ENCODE measurements around the gene TGM5.
"Not testable (repeated sequence)": the region's sequence is repeated elsewhere in the genome, so short reads cannot be mapped to it uniquely, and the experiment has no call there.

The TGM5 gene

DNA sequence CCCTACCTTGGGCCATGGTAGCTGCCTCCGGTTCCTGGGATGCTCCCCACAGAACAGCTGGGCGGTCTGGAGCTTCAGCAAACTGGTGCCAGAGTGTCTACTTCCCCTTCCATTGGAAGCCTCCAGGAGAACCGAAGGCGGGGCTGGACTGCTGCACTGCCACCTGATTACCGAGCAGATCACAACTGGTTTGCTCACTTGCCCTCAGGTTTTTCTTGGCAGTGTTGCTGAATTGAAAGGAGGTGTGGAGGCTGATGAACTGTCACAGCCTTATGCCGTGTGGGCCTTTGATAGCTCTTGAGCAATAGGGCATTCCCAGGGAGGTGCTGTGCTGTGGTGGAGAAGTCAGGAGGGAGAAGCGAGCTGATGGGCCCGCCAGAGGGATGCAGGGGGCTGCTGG lies at the start of gene TGM5:
TGM5 (minus strand) TSS at position 95 of the 400 bp plus-strand sequence; CDS start at position 16, 79 bp downstream.
- DNase-seq (ENCODE audit: low read depth) = no peak

DNA sequence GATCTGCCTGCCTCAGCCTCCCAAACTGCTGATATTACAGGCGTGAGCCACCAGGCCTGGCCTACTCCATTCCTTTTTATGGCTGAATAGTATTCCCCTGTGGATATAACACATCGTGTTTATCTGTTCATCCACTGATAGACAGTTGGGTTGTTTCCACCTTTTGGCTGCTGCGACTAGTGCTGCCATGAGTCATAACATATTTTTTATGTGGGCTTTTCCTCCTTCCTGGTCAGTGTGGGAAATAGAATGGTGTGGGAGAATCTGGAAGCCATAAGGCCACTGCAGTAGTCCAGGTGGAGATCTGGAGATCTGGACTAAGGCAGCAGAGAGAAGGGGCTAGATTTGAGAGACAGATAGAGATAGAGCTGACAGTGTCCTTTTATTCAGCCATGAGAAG lies 47.4 kb upstream of the TGM5 start:
- no peak for DNase-seq (ENCODE audit: low read depth)

DNA sequence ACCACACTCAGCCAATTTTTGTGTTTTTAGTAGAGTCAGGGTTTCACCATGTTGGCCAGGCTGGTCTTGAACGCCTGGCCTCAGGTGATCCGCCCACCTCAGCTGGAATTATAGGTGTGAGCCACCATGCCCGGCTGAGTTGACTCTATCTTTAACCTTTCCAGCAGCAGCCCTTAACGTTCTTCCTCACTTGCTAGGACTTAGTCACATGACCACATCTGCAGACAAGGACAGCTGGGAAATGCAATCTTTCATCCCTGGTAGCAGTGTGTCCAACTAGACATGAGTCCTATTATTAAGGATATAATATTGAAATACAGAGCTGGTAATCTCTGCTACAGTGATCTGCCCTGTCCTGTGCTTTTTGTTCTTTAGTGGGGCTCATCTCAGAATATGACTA lies 45.6 kb upstream of the TGM5 start:
- no peak for DNase-seq (ENCODE audit: low read depth)

DNA sequence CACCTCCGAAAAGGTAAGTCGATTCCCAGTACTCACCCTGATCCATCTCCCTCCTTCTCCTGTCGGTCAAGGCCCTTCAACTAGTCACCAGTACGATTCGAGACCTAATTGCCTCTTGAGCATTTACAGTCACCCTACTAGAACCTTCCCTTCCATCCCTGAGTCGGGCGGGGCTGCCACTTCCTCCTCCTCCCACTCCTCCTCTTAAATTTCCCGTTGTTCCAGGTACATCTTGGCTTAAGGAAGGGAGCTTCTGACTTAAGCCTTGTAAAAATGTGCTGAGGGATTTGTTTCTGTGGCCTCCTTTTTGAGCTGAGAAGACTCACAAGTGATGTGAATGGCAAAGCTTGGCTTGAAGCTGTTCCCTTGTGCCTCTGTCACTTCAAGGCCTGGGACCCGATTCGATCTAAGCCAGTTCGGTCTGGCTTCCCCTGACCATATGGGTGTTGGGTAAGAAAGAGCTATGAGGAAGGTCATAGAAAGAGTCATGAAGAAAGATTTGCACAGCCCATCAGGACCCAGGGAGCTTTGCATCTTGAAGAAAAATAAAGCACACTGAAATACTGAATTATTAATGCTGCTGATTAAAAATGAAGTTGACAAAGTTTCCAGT lies 35.6 kb upstream of the TGM5 start, which contains the start of gene TGM7:
TGM7 (minus strand) TSS at position 51 of the 613 bp plus-strand sequence.
- no peak for DNase-seq (ENCODE audit: low read depth)

DNA sequence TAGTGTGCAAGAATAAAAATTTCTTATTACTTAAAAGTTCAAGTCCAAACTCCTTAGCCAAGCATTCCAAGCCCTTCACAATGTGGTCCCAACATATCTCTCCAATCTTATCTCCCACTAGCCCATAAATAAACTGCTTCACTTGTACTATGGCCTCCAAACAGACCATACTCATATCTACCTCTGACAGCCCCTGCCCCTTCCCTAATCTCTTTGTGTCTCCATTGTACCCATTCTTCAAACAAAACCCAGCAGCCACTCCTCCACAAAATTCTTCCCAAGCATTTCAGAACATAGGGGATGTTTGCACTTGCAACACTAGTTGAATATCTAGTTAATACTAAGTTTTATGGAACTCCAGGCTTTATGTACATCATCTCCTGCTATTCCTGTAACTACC lies 33.2 kb upstream of the TGM5 start:
- DNase-seq (ENCODE audit: low read depth) = no peak

- no peak for DNase-seq (ENCODE audit: low read depth)
Observed at GRCh38 chr15:43299411-43299810, 32.7 kb upstream of the TGM5 start.

GRCh38 chr15:43294091-43294706 lies 27.5 kb upstream of the TGM5 start:
- DNase-seq (ENCODE audit: low read depth) = no peak

- no peak for DNase-seq (ENCODE audit: low read depth)
Observed at GRCh38 chr15:43293432-43293831, 26.7 kb upstream of the TGM5 start.

DNA sequence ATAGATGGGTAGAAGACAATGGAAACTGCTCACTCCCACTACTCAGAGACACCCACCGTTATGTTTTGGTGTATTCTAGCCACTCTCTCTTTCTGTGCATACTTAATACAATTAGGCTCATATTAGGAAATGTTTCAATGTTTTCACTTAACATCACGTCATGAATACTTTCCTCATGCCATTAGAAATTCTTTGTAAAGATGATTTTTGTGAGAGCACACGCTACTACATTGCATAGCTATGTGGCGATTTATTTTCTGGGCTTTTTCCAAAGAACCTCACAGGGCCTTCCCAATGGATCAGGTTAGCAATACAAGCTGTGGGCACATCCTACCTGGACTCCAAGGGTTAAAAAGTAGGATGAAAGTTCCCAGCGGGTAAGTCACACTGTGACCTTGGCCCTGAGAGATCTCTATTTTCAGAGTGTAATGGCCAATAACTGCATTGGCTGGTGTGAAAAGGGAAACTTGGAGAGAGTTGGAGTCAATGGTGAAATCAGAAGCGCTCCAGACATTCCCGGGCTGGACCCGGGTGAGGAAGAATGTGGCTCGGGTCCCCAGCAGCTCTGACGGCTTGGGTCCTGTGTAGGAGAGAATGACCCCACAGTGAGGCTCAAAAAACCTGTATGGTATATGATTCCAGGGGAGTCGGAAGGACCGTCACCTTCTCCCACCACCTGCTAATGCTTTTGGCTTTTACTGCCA lies 25.8 kb upstream of the TGM5 start:
- no peak for DNase-seq (ENCODE audit: low read depth)

DNA sequence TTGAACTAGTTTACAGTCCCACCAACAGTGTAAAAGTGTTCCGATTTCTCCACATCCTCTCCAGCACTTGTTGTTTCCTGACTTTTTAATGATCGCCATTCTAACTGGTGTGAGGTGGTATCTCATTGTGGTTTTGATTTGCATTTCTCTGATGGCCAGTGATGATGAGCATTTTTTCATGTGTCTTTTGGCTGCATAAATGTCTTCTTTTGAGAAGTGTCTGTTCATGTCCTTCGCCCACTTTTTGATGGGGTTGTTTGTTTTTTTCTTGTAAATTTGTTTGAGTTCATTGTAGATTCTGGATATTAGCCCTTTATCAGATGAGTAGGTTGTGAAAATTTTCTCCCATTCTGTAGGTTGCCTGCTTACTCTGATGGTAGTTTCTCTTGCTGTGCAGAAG lies 22.9 kb upstream of the TGM5 start:
- DNase-seq (ENCODE audit: low read depth) = not testable (repeated sequence)

- DNase-seq (ENCODE audit: low read depth) = no peak
Observed at GRCh38 chr15:43287254-43287653, 20.5 kb upstream of the TGM5 start.

- DNase-seq (ENCODE audit: low read depth) = no peak
Observed at GRCh38 chr15:43286074-43286473, 19.3 kb upstream of the TGM5 start.

- DNase-seq (ENCODE audit: low read depth) = peak; percentile 39
Observed at GRCh38 chr15:43285609-43286037, 18.9 kb upstream of the TGM5 start.

DNA sequence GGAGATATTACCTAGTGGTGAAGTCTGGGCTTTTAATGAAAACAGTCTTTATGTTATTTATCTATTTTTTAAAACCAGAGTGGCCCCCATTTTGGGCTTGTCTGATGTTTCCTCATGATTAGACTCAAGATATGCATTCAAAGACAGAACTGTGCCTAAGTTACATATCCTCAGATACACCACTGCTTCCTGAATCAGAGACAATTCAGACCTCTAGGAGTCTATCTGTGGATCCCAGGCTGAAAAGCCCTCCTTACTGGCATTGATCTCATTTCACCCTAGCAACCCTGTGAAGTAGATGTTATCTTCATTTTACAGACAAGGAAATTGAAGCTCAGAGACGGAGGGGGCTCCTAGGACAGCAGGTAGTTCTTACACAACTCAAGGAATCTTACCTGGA lies 16.8 kb upstream of the TGM5 start:
- DNase-seq (ENCODE audit: low read depth) = no peak

DNA sequence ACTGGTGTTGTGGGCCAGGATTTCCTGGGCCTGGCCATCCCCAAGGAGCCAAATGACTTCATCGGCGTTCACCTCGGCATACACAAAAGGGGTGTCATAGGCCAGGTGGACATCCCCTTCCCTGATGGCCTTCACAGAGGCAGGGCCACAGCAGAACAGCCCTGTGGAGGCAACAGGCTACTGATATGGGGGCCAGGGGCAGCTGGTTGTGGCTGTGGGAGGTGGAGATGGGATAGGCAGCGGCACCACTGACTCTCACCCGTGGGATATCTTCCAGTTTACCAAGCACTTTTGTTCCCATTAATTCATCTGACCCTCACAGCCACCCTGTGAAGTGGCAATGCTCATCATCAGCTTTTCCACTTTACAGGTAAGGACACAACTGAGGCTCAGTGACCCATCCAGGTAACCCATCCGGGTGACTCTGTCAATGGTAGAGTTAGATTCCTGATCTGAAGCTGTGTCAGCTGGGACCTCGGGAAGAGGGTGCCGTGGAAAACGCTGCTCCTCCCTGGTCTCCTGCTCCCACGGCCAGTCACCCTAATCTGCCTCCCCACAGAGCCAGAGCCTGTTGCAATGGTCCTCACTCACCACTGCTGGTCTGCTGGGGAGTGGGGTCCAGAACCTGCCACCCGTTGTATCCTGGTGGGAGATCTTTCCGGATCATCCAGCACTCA lies 15.3 kb upstream of the TGM5 start:
- no peak for DNase-seq (ENCODE audit: low read depth)

DNA sequence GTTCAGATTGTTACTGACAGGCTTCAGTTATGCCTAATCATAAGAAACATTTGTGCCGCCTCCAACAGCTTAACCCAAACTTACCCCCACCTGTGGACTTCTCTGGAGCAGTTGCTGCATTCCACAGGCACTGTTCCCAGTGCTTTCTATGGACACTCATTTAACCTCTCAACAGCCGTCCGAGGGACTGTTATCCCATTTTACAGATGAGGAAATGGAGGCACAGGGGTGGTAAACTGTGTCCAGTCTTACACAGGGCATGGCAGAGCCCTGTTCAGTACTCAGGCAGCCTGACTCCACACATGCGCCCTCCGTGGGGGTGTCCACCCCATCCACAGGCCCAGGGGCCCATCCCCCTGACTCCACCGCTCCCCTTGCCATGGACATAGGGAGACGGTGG lies 14.3 kb upstream of the TGM5 start:
- DNase-seq (ENCODE audit: low read depth) = no peak

DNA sequence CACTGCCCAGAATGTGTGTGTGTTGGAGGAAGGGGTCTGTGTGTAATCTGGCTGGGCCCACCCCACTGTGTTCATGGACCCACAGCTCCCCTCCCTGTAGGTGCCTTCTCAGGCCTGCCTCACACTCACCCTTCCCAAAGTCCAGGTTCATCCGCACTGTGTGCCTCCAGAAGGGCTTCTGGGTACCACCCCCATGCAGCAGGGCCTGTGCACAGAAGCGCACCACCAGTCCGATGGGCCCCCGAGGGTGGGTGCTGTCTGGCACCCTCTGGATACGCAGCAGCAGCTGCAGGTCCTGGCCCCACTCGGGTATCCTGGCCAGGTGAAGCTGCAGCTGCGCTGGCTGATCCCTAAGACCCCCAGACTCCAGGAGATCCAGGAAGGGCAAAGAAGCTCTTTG lies 12.8 kb upstream of the TGM5 start:
- DNase-seq (ENCODE audit: low read depth) = no peak

GRCh38 chr15:43278869-43279268 lies 12.1 kb upstream of the TGM5 start:
- DNase-seq (ENCODE audit: low read depth) = no peak

GRCh38 chr15:43277901-43278300 lies 11.2 kb upstream of the TGM5 start:
- DNase-seq (ENCODE audit: low read depth) = no peak

DNA sequence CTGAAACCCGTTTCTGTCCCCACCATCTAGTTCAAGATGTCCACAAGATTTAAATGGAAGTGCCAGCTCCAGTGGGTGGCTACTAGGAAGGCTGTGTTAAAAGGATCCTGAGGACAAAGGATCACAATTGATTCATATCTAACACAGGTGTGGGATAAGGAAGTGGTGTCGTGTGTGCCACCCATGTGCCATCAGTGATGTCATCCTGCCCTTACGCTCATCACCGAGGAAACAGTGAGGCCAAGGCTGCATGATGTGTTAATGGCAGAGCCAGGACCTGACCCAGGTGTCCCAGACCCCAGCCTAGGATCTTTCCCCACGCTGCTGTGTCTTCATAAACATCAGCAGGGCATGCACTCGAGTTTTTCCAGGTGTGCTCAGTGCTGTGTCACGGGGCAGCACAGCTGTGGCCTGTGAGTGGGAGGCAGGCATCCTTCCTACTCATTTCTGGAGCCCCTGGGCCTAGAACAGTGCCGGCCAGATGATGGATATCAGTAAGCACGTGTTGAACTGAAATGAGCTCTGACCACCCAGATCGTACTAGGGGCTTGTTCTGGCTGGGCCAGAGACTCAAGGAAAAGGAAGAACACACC lies 10.6 kb upstream of the TGM5 start:
- no peak for DNase-seq (ENCODE audit: low read depth)

- DNase-seq (ENCODE audit: low read depth) = no peak
Observed at GRCh38 chr15:43276563-43277200, 10.0 kb upstream of the TGM5 start.
